ENCODE results near the gene CHRNA5.
"Not testable (repeated sequence)": the region's sequence is repeated elsewhere in the genome, so short reads cannot be mapped to it uniquely, and the experiment has no call there.

The CHRNA5 gene

DNA sequence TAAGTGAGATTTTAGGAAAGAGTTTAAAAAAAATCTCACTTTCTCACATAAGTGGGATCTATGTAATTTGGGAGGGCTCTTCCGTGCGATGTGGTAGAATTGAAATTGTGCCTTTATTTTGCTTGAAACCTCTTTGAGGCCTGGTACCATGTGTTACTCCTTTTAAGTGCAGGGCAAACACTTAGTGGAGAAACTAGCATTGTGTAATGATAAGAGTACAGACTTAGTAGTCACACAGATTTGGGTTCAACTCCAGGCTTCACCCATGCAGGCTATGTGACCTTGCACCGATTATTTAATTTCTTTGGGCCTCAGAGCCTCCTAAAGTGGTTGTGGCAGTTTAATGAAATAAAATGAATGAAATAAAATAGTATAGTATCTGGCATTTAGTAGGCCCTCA, 22.7 kb upstream of the CHRNA5 start:
- H3K9me3 Mint-ChIP-seq, result no peaks in the 10 kb centered on the region
- H3K27ac Mint-ChIP-seq, result peak overlapping the region; percentile 95 to 99
- DNase-seq, result no peak
- ATAC-seq (replicated peaks), result no peak
- H3K27me3 Mint-ChIP-seq, result no peaks in the 10 kb centered on the region
- peak overlapping the region; percentile 75 to 86 for H3K4me3 Mint-ChIP-seq
- H3K36me3 Mint-ChIP-seq (ENCODE audit: insufficient read depth), result peaks cover 84% of the 10 kb centered on the region
- H3K4me1 Mint-ChIP-seq (ENCODE audit: low read depth in 2 of 2), result peaks cover 14 to 20% of the 10 kb centered on the region in 2 donors

DNA sequence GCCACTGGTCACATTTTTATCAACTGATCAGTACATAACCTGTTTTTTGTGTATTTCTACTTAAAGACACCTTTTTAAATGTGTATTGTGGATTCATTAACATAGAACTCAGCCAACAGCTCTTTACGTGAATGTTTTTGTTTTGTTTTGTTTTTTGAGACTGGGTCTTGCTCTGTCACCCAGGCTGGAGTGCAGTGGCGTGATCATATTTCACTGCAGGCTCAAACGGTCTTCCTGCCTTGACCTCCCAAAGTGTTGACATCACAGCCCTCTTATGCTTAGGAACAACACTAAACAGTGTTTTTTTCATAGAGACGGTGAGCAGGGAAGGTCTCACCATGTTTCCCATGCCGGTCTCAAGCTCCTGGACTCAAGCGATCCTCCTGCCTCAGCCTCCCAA, 15.1 kb upstream of the CHRNA5 start:
- Mint-ChIP-seq H3K4me3 (no peak overlapping the region), H3K27me3 (no peaks in the 10 kb centered on the region), H3K27ac (no peak overlapping the region), H3K36me3 (ENCODE audit: insufficient read depth) (peaks cover 56% of the 10 kb centered on the region), H3K9me3 (no peaks in the 10 kb centered on the region), H3K4me1 (ENCODE audit: low read depth in 2 of 2) (no peaks in the 10 kb centered on the region)
- ATAC-seq (replicated peaks) (no peak), DNase-seq (no peak)

DNA sequence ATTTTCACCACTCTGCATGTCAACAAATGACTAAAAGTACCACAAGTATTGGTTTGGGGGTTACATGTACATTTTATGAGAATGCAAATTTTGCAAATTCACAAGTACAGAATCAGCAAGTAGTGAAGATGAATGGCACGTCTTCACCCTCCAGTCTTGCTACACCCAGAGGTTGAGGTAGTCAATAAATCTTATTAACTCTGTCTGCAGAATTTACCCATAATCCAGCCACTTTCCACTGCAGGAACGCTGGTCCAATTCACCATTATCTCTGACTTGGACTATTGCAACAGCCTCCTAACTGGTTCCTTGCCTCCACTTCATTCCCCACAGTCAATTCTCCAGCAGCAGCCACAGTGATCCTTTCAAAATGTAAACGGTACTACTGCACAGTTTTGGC, 14.5 kb upstream of the CHRNA5 start:
- Mint-ChIP-seq H3K27ac (no peak overlapping the region), H3K36me3 (ENCODE audit: insufficient read depth) (peaks cover 50% of the 10 kb centered on the region), H3K4me1 (ENCODE audit: low read depth in 2 of 2) (no peaks in the 10 kb centered on the region), H3K4me3 (no peak overlapping the region), H3K9me3 (no peaks in the 10 kb centered on the region), H3K27me3 (no peaks in the 10 kb centered on the region)
- ATAC-seq (replicated peaks) (no peak), DNase-seq (no peak)

DNA sequence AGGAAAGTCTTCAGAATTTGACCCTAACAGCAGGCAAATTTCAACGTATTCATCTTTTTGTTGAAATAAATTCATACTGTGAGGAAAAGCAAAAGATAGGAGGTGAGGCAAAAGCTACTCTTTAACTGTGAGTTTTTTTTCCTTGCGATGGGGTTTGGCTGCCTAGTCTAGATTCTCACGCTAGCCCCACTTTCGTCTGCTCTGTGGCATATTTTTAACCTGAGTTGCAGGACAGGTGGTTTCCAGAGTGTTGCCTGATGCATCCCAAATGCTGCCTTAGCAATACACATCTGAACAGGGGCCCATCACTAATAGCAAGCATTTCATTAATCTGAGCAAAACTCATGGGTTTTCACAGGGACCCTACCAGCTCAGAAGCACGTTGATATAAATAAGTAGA, 13.4 kb upstream of the CHRNA5 start:
- no peak for DNase-seq
- no peak overlapping the region for H3K27ac Mint-ChIP-seq
- ATAC-seq (replicated peaks), result no peak

DNA sequence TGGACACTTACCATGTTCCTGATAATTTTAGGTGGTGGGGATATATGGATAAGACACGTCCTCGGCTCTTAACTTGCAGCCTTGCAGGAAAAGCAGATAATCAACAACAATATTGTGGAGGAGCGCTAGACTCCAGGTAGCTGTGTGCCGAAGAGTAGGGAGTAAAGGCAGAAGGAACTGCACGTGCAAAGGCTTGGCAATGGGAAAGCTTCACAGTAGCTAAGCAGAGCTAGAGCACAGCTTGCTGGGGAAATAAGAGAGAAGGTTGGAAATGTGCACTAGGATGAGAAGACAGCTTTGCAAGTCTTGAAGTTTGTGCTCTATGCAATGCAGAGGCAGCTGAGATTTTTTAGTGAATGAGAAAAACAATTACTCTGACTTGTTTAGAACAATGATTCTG, 12.7 kb upstream of the CHRNA5 start:
- DNase-seq, result no peak
- Mint-ChIP-seq H3K36me3 (ENCODE audit: insufficient read depth) (peaks cover 32% of the 10 kb centered on the region), H3K4me3 (no peak overlapping the region), H3K27me3 (no peaks in the 10 kb centered on the region), H3K4me1 (ENCODE audit: low read depth in 2 of 2) (no peaks in the 10 kb centered on the region), H3K9me3 (no peaks in the 10 kb centered on the region), H3K27ac (peak overlapping the region in 1 of 2 donors; percentile 1)
- ATAC-seq (replicated peaks), result no peak

More for the DNA sequence above, 13.4 kb upstream of the CHRNA5 start:
- Mint-ChIP-seq H3K27me3 (no peaks in the 10 kb centered on the region), H3K9me3 (no peaks in the 10 kb centered on the region), H3K4me1 (ENCODE audit: low read depth in 2 of 2) (no peaks in the 10 kb centered on the region), H3K36me3 (ENCODE audit: insufficient read depth) (peaks cover 39% of the 10 kb centered on the region), H3K4me3 (no peak overlapping the region)

DNA sequence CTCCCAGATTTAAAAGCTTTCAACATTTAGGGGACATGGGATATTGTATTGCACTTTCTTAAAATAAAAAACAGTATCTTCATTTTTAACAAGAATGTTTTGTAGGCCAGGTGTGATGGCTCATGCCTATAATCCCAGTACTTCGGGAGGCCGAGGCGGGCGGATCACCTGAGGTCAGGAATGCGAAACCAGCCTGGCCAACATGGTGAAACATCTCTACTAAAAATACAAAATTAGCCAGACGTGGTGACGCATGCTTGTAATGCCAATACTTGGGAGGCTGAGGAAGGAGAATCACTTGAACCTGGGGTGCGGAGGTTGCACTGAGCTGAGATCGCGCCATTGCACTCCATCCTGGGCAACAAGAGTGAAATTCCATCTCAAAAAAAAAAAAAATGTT, 5.1 kb upstream of the CHRNA5 start:
- not testable (repeated sequence) for H3K4me1 Mint-ChIP-seq (ENCODE audit: low read depth in 2 of 2); H3K4me3 Mint-ChIP-seq; H3K27ac Mint-ChIP-seq; H3K27me3 Mint-ChIP-seq; ATAC-seq (replicated peaks); H3K36me3 Mint-ChIP-seq (ENCODE audit: insufficient read depth); DNase-seq; H3K9me3 Mint-ChIP-seq

DNA sequence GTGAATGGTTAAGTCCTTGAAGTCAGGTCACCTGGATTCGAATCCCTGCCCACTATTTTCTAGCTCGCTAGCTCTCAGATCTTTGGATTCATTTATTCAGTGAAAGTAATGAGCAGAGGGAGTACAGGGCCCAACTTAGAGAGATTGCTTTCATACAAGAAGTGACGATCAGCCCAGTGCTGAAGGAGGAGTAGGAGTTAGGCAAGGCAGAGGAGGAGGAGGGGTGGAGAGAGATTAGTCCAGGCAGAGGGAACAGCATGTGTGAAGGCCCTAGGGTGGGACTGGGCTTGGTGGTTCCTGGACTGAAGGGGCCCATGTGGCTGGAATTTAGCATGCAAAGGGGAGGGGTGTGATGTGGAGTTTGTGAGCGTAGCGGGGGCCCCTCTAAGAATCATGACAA, 3.8 kb upstream of the CHRNA5 start:
- Mint-ChIP-seq H3K4me3 (no peak overlapping the region), H3K27ac (no peak overlapping the region), H3K4me1 (ENCODE audit: low read depth in 2 of 2) (peaks cover 14% of the 10 kb centered on the region in 2 donors), H3K27me3 (peaks cover 4 to 6% of the 10 kb centered on the region in 2 donors), H3K36me3 (ENCODE audit: insufficient read depth) (no peaks in the 10 kb centered on the region), H3K9me3 (no peaks in the 10 kb centered on the region)
- DNase-seq, result no peak
- no peak for ATAC-seq (replicated peaks)

DNA sequence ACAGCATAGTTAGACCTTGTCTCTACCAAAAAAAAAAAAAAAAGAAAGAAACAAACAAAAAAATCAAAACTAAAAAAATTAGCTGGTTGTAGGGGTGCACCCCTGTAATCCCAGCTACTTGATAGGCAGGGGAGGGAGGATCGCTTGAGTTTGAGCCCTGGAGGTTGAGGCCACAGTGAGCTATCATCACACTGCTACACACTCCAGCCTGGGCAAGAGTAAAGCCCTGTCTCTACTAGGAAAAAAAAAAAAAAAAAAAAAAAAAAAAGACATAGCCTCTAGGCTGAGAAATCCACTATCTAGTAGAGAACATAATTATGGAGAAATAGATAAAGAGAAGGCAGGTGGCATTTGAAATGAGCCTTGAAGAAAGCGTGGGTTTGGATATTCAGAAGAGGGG, 2.2 kb upstream of the CHRNA5 start:
- no peak for ATAC-seq (replicated peaks)

DNA sequence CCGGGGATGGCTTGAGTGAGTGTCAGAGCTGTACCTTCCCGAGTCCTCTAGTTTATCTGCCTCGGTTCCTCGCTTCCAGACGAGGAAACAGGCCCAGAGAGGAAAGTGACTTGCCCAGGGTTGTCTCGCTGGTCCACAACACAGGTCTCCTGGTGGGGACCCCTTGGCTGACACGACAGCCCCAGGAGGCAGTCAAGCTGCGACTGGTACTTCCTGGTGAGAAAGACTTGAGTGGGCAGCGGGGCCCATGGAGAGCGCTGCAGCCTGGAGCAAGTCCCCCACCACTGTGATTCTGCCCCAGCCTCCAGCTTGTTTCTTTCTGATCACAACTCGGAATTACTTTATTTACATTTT, 600 bp upstream of the CHRNA5 start:
- ATAC-seq (replicated peaks) (no peak), DNase-seq (no peak)
- H3K4me1 Mint-ChIP-seq (ENCODE audit: low read depth in 2 of 2), result peaks cover 15 to 20% of the 10 kb centered on the region in 2 donors
- peaks cover 9 to 15% of the 10 kb centered on the region in 2 donors for H3K27me3 Mint-ChIP-seq
- no peaks in the 10 kb centered on the region for H3K9me3 Mint-ChIP-seq
- no peaks in the 10 kb centered on the region for H3K36me3 Mint-ChIP-seq (ENCODE audit: insufficient read depth)
- peak overlapping the region; percentile 93 for H3K4me3 Mint-ChIP-seq
- H3K27ac Mint-ChIP-seq, result peak overlapping the region; percentile 60 to 88

More for the DNA sequence above, 2.2 kb upstream of the CHRNA5 start:
- Mint-ChIP-seq H3K36me3 (ENCODE audit: insufficient read depth) (no peaks in the 10 kb centered on the region), H3K4me1 (ENCODE audit: low read depth in 2 of 2) (peaks cover 15 to 20% of the 10 kb centered on the region in 2 donors), H3K9me3 (no peaks in the 10 kb centered on the region), H3K27me3 (peaks cover 9 to 15% of the 10 kb centered on the region in 2 donors), H3K27ac (no peak overlapping the region), H3K4me3 (no peak overlapping the region)
- DNase-seq, result no peak

DNA sequence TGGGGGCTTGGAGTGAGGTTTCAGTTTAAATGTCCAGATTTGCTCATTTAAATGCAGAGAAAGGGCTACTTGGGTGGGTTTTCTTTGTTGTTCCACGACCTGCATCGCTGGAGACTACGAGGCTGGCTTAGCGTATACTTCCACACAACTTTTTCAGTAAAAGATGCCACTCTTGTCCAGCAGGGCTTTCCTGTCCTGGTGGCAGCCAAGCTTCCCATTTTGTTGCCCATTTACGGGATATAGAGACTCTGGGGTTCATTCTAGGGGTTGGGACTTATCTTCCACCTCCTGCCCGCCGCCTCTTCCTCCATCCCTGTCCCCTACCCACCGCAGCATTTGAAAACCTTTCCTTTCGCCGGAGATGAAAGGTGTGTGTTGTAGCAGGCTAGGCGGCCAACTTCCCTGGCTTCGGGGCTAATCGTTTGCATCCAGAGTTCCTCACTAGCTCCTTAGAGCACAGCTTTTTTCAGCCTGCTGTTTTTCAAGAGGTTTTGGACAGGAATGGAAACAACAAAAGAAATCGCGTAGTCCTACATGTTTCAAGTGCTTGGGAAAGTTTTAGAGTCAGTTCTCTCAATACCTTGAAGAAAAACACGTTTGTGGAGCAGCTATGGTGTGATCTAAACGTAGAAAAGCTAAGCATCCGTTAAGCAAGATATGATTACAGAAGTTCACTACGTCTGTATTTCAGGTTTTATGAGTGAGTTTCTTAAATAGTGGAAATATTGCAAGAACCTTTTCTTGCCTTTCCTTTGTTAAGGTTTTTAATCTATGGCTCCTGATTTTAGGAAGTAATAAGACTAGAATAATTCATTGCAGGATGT, 843 bp downstream of the CHRNA5 start:
- peak overlapping the region in 1 of 2 donors; percentile 88 for H3K27ac Mint-ChIP-seq
- DNase-seq (no peak), ATAC-seq (replicated peaks) (peak; percentile 16)
- peaks cover 15 to 20% of the 10 kb centered on the region in 2 donors for H3K4me1 Mint-ChIP-seq (ENCODE audit: low read depth in 2 of 2)
- H3K36me3 Mint-ChIP-seq (ENCODE audit: insufficient read depth), result no peaks in the 10 kb centered on the region
- peaks cover 9 to 15% of the 10 kb centered on the region in 2 donors for H3K27me3 Mint-ChIP-seq
- peak overlapping the region; percentile 93 for H3K4me3 Mint-ChIP-seq
- H3K9me3 Mint-ChIP-seq, result no peaks in the 10 kb centered on the region

DNA sequence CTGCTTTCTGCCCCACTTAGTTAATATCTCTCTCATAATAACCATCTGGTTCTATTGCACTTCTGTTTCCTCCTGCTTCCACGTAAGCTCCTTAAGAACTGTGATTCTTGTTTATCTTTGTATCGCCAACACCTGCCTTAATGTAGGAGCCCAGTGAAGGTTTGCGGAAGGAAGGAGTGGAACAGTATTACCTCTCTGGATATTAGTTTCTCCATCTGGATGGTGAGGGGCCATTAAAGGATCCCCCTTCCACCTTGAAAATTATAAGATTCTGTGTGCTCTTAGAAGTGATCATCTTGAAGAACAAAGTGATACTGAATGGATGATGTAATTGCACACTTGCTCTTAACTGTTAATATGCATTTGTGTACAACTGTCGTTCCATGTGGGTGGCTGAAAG, 2.2 kb downstream of the CHRNA5 start:
- H3K4me1 Mint-ChIP-seq (ENCODE audit: low read depth in 2 of 2), result peaks cover 15 to 20% of the 10 kb centered on the region in 2 donors
- no peaks in the 10 kb centered on the region for H3K36me3 Mint-ChIP-seq (ENCODE audit: insufficient read depth)
- no peak for ATAC-seq (replicated peaks)
- peaks cover 9 to 15% of the 10 kb centered on the region in 2 donors for H3K27me3 Mint-ChIP-seq
- DNase-seq, result no peak
- no peak overlapping the region for H3K27ac Mint-ChIP-seq
- no peak overlapping the region for H3K4me3 Mint-ChIP-seq
- H3K9me3 Mint-ChIP-seq, result no peaks in the 10 kb centered on the region

DNA sequence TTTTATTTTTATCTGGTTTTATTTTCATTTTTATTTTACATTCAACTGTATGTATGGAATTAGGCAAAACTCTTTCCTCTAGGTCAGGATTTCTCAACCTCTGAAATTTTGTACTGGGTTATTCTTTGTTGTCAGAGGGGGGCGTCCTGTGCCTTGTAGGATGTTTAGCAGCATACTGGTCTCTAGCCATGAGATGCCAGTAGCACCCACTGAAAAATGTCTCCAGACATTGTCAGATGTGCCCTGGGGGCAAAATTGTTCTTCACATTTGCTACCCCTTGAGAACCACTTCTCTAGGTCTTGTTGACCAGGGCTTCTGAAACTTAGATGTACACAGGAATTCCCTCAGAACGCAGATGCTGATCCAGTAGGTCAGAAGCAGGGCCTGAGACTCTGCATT, 5.4 kb downstream of the CHRNA5 start:
- no peak for ATAC-seq (replicated peaks)
- no peak overlapping the region for H3K27ac Mint-ChIP-seq
- no peak for DNase-seq
- H3K4me3 Mint-ChIP-seq, result no peak overlapping the region
- H3K9me3 Mint-ChIP-seq, result no peaks in the 10 kb centered on the region
- no peaks in the 10 kb centered on the region for H3K36me3 Mint-ChIP-seq (ENCODE audit: insufficient read depth)
- H3K27me3 Mint-ChIP-seq, result peaks cover 9 to 15% of the 10 kb centered on the region in 2 donors
- H3K4me1 Mint-ChIP-seq (ENCODE audit: low read depth in 2 of 2), result peaks cover 6 to 12% of the 10 kb centered on the region in 2 donors

DNA sequence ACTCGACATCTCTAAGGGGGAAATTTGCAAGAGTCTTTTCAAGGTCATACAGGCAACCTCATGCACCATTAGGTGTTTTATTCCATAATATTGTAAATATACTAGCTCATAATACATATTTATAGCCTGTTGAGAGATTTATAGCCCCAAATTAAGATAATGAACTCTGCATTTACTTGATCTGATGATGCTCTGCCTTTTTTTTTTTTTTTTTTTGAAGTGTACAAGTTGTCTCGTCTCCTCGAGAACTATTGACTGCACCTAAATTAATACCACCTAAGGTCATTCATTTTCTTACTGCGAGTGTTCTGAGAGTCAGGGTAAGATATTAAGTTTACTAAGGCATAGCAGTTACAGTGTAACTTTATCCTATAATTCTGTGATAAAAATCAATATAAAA, 6.1 kb downstream of the CHRNA5 start:
- Mint-ChIP-seq H3K27ac (no peak overlapping the region), H3K9me3 (no peaks in the 10 kb centered on the region), H3K27me3 (peaks cover 11 to 12% of the 10 kb centered on the region in 2 donors), H3K36me3 (ENCODE audit: insufficient read depth) (no peaks in the 10 kb centered on the region), H3K4me1 (ENCODE audit: low read depth in 2 of 2) (peaks cover 2 to 5% of the 10 kb centered on the region in 2 donors), H3K4me3 (no peak overlapping the region)
- no peak for DNase-seq
- ATAC-seq (replicated peaks), result no peak

DNA sequence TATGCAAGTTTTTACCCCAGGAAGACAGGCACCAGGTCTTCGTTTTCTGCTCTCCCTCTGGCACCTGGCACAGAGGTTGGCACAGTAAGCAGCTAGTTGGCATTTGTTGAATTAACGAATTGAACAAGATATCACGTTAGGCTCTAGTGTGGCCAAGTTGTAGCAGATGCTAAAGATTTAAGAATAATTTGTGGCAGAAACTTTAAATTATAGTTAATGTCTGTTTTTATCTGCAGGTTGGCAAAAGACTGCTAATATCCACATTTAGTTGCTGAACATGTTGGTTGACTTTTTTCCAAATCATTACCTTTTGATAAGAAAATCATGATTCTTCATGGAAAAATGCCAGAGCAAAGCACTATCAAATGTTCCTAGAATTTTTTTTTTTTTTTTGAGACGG, 8.1 kb downstream of the CHRNA5 start:
- Mint-ChIP-seq H3K4me1 (ENCODE audit: low read depth in 2 of 2) (no peaks in the 10 kb centered on the region), H3K4me3 (no peak overlapping the region), H3K27me3 (peaks cover 0 to 9% of the 10 kb centered on the region in 2 donors), H3K36me3 (ENCODE audit: insufficient read depth) (no peaks in the 10 kb centered on the region), H3K9me3 (no peaks in the 10 kb centered on the region), H3K27ac (no peak overlapping the region)
- no peak for ATAC-seq (replicated peaks)
- no peak for DNase-seq

All from effector memory CD8-positive, alpha-beta T cell (primary cell).